GM20000 (cell line): ENCODE measurements around the gene PRKG1.

ENCODE experiments used
- DNase-seq: peaks from one replicate; pipeline ENCODE4 v3.0.0; 2012; ENCODE audit warnings: low spot score
- TF ChIP-seq, protein P1 (sequence below): IDR thresholded peaks from 2 replicates; pipeline ENCODE4 v1.5.1; 2012; ENCODE audit warnings: mild to moderate bottlenecking, control low read depth; ENCODE audit errors: extremely low read depth, missing control alignments

The PRKG1 gene

DNA sequence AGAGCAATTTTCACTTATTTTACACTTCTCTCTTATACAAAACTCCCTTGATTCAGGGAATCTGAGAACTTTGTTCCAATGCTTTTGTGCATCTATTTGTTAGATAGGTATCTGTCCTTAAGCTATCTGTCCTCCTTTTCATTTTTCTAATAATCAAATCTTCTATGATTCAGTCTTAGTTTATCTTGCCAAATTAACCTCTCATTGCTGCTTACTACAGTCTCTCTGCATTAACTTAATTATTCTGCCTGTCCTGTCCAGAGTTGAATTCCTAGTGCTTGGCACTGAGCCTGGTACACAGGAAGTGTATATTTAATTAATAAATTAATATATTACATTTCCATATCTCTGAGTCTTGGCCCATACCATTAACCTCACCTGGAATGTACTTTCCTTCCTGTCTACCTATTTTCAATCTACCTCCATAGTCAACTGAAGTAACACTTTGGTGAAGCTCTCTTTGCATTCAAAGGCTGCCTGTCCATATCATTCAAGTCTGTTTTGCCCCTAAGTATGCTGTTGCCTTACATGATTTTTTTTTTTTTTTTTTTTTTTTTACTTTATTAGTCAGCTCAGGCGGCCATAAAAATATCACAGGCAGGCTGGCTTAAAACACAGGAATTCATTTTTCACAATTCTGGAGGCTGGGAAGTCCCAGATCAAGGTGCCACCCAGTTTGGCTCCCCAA is 691.1 kb downstream of the PRKG1 start:
- DNase-seq: no peak
- TF ChIP-seq, protein P1, sequence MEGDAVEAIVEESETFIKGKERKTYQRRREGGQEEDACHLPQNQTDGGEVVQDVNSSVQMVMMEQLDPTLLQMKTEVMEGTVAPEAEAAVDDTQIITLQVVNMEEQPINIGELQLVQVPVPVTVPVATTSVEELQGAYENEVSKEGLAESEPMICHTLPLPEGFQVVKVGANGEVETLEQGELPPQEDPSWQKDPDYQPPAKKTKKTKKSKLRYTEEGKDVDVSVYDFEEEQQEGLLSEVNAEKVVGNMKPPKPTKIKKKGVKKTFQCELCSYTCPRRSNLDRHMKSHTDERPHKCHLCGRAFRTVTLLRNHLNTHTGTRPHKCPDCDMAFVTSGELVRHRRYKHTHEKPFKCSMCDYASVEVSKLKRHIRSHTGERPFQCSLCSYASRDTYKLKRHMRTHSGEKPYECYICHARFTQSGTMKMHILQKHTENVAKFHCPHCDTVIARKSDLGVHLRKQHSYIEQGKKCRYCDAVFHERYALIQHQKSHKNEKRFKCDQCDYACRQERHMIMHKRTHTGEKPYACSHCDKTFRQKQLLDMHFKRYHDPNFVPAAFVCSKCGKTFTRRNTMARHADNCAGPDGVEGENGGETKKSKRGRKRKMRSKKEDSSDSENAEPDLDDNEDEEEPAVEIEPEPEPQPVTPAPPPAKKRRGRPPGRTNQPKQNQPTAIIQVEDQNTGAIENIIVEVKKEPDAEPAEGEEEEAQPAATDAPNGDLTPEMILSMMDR: no peak

- TF ChIP-seq, protein P1: no peak
- no peak for DNase-seq
Observed at GRCh38 chr10:51766423-51767102, 692.3 kb downstream of the PRKG1 start.

DNA sequence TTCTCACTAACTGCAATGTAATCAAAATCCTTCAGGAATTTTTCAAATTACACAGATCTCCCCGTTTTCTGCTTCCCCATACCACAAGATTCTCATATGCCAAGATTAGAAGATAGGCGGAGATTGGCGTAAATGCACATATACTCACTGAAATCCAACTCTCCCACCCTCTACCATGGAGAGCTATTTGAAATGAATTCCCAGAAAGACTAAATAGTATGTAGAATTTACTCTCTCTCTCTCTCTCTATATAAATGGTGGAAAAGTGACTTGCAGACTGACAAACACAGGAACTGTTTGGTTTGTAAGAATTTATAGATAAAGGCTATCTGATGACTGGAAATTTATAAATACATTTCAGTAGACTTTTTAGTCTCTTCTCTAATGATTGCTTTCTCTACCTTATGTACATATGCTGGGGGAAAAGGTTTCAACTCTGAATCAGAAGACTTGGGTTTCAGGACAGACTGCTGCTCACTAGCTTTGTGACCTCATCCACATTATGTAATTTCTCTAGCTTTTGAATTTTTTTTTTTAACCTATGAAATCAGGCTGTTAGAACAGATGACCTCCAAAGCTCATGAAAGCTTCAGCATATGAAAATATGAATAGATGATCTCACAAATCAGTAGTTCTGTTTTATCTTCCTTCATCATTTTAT is 692.9 kb downstream of the PRKG1 start:
- TF ChIP-seq, protein P1: no peak
- DNase-seq: no peak

- TF ChIP-seq, protein P1: no peak
- no peak for DNase-seq
Observed at GRCh38 chr10:51768886-51769465, 694.7 kb downstream of the PRKG1 start.

DNA sequence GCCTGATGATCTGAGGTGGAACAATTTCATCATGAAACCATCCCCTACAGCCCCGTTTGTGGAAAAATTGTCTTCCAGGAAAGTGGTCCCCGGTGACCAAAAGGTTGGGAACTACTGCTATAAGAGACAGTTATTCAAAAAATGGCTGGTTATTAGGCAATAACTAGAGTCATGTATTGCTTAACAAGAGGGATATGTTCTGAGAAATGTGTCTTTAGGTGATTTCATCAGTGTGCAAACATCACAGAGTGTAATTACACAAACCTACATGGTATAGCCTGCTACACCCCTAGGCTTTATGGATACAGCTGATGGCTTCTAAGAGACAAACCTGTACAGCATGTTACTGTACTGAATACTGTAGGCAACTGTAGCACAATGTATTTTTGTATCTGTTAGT is 696.4 kb downstream of the PRKG1 start:
- TF ChIP-seq, protein P1: no peak
- no peak for DNase-seq

- TF ChIP-seq, protein P1: no peak
- DNase-seq: no peak
Observed at GRCh38 chr10:51772387-51772786, 698.1 kb downstream of the PRKG1 start.

GRCh38 chr10:51773681-51774080 is 699.4 kb downstream of the PRKG1 start:
- DNase-seq: no peak
- TF ChIP-seq, protein P1: no peak
